ENCODE data around the gene CKAP4. TPM values are rescaled to one million over a fixed set of nuclear protein-coding genes. Genes with fewer than 3 reads are reported as not detected.

Gene CKAP4
- total RNA-seq, 1 donor from 2014 or later, result 40.3 TPM

DNA sequence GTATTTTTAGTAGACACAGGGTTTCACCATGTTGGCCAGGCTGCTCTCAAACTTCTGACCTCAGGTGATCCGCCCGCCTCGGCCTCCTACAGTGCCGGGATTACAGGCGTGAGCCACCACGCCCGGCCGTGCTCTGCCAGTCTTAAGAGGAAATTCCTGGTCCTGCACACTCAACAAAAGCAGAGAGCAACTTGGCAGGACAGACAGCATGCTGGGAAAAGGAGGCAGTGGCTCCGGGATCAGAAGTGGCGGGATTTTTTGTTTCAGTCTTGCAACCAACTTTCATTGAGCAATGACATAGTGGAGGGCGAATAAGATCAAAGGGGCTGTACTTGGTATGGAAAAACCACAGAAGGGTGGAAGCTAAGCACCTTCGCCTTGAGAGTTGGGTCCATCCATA lies 2.1 kb downstream of the CKAP4 start:
- peaks cover 29% of the 10 kb centered on the region for H3K4me1 ChIP-seq
- DNase-seq, result peak; percentile 87
- H3K36me3 ChIP-seq, result peaks cover 9% of the 10 kb centered on the region
- TF ChIP-seq, protein P1, sequence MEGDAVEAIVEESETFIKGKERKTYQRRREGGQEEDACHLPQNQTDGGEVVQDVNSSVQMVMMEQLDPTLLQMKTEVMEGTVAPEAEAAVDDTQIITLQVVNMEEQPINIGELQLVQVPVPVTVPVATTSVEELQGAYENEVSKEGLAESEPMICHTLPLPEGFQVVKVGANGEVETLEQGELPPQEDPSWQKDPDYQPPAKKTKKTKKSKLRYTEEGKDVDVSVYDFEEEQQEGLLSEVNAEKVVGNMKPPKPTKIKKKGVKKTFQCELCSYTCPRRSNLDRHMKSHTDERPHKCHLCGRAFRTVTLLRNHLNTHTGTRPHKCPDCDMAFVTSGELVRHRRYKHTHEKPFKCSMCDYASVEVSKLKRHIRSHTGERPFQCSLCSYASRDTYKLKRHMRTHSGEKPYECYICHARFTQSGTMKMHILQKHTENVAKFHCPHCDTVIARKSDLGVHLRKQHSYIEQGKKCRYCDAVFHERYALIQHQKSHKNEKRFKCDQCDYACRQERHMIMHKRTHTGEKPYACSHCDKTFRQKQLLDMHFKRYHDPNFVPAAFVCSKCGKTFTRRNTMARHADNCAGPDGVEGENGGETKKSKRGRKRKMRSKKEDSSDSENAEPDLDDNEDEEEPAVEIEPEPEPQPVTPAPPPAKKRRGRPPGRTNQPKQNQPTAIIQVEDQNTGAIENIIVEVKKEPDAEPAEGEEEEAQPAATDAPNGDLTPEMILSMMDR (IDR thresholded peaks at IDR 0.05), result no peak
- peak overlapping the region; percentile 88 for H3K4me3 ChIP-seq
- intact Hi-C loops (cut with DNase I), result no loop called here
- no peaks in the 10 kb centered on the region for H3K9me3 ChIP-seq
- peak overlapping the region; percentile 97 for H3K27ac ChIP-seq
- no peaks in the 10 kb centered on the region for H3K27me3 ChIP-seq
- peak; percentile 65 for ATAC-seq

DNA sequence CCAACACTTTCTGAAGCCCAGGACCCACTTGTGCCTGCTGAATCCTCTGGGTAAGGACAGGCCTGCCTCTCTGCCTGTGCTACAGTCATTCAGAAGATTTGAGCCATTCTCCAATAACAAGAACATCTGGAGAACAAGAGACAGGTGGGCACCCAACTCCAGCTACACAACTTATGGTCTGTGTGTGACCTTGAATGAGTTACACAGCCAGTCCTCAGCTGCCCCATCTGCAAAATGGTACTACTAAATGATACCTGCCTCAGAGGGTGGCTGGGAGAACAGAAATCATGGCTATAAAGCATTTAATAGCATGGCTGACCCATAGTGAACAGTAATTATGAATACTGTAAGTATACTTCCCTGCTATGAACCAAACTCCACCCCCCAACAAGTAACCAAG lies 4.2 kb downstream of the CKAP4 start:
- Histone ChIP-seq H3K4me3 (no peak overlapping the region), H3K27me3 (no peaks in the 10 kb centered on the region), H3K36me3 (peaks cover 30% of the 10 kb centered on the region), H3K27ac (no peak overlapping the region), H3K9me3 (no peaks in the 10 kb centered on the region), H3K4me1 (peaks cover 19% of the 10 kb centered on the region)
- ATAC-seq (no peak), DNase-seq (no peak)
- intact Hi-C loops (cut with DNase I), result no loop called here
- TF ChIP-seq, protein P1 (IDR thresholded peaks at IDR 0.05), result no peak

DNA sequence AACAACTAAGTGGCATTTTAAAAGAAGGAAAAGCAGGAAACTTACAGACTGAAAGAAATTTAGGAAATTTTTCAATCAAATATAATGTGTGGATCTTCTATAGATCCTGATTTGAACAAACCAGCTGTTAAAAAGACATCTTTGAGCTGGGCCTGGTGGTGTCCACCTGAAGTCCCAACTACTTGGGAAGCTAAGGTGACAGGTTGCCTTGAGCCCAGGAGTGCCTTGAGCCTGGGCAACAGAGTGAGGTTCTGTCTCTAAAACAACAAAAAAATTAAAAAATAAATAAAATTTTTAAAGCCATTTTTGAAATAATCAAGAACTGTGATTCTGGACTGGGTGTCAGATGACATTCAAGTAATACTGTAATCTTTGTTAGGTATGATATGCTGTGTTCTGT lies 7.0 kb downstream of the CKAP4 start:
- DNase-seq, result no peak
- Histone ChIP-seq H3K36me3 (peaks cover 42% of the 10 kb centered on the region), H3K27me3 (no peaks in the 10 kb centered on the region), H3K4me3 (no peak overlapping the region), H3K27ac (no peak overlapping the region), H3K4me1 (peaks cover 8% of the 10 kb centered on the region), H3K9me3 (no peaks in the 10 kb centered on the region)
- ATAC-seq, result no peak
- intact Hi-C loops (cut with DNase I), result no loop called here
- TF ChIP-seq, protein P1 (IDR thresholded peaks at IDR 0.05), result no peak

DNA sequence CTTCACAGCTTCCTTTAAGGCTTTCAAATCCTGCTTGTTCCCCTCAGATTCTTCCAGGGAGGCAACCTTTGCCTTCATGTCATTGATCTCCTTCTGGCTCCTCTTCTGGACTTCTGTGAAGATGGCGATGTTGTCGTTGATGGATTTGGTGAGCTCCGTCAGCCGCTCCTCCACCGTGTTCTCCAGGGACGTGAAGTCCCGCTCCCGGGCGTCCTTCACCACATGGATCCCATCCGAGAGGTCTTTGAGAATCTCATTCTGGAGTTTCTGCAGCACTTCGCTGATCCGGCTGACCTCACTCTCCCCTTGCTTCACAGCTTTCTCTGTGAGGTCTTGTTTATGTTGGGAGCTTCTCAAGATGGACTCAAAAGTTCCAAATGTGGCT lies 7.9 kb downstream of the CKAP4 start:
- Histone ChIP-seq H3K27me3 (no peaks in the 10 kb centered on the region), H3K9me3 (no peaks in the 10 kb centered on the region), H3K36me3 (peaks cover 42% of the 10 kb centered on the region), H3K27ac (no peak overlapping the region), H3K4me3 (no peak overlapping the region), H3K4me1 (peaks cover under 1% of the 10 kb centered on the region)
- intact Hi-C loops (cut with DNase I), result no loop called here
- TF ChIP-seq, protein P1 (IDR thresholded peaks at IDR 0.05), result no peak
- ATAC-seq (no peak), DNase-seq (no peak)

DNA sequence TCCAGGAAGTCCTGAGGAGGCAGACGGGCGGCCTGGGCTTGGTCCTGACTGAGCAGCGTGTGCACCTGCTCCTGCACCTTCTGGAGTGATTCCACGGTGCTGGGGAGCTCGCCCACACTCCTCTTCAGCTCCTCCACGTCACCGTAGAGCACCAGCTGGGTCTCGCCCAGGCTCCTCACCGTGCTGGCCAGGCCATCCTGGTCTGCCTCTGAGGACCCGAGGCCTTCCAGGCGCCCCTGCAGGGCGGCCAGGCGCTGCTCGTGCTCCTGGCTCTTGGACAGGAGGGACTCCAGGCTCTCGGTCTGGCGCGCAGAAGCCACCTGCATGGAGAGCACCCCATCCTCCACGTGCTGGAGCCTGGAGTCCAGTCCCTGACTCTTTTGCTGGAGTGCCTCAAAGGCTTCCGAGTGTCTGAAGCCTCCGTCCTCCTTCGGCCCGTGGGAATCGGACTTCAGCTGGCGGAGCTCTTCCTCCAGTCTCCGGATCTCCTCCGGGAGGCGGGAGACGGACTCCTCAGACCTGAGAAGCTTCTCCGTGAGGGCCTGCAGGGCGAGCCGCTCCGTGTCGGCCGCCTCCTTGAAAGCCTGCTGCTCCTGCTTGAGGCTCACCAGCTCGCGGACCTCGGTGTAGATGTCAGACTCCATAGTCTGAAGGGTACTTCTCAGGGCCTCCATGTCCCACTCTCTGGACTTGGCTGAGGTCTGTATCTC lies 8.4 kb downstream of the CKAP4 start:
- peaks cover 42% of the 10 kb centered on the region for H3K36me3 ChIP-seq
- no peak for DNase-seq
- intact Hi-C loops (cut with DNase I), result no loop called here

More for the DNA sequence above, 8.4 kb downstream of the CKAP4 start:
- H3K4me3 ChIP-seq, result no peak overlapping the region
- H3K27ac ChIP-seq, result no peak overlapping the region
- H3K9me3 ChIP-seq, result no peaks in the 10 kb centered on the region
- ATAC-seq, result peak; percentile 29
- H3K4me1 ChIP-seq, result no peaks in the 10 kb centered on the region
- H3K27me3 ChIP-seq, result no peaks in the 10 kb centered on the region
- TF ChIP-seq, protein P1 (IDR thresholded peaks at IDR 0.05), result no peak
